IMR-90 (cell line): ENCODE results near the gene TTLL9. TPM values are rescaled to one million over a fixed set of nuclear protein-coding genes. Genes with fewer than 3 reads are reported as not detected.

Source experiments
- ATAC-seq: fragments of 200-7000 bp; cut with Tn5 transposase; 2 replicates; pipeline ENCODE4 v1.9.1; 2020; ENCODE audit warnings: low read depth, mild to moderate bottlenecking, moderate library complexity
- BruUV-seq: library from RNA; stranded (reverse); fragments of 400-500 nt; replicated peaks from 2 replicates; lab custom pipeline; 2021; lab: Mats Ljungman, UMichigan
- CTCF ChIA-PET: fragments of 300-600 bp; formaldehyde crosslinking; extraction: SDS; loops from one replicate; lab custom pipeline; 2021; ENCODE audit warnings: antibody characterized with exemption; lab: Yijun Ruan, JAX
- POLR2A ChIA-PET: fragments of 300-600 bp; sonication (Branson Sonifier 250); formaldehyde crosslinking; loops from one replicate; lab custom pipeline; 2022; ENCODE audit warnings: antibody characterized with exemption; ENCODE audit not compliant: unreplicated experiment; lab: Charles Lee
- DNase-seq: peaks from one replicate; pipeline ENCODE4 v3.0.0; 2013
- H2AFZ ChIP-seq: replicated peaks from 2 replicates; pipeline ENCODE3; 2013; ENCODE audit warnings: low read length, mild to moderate bottlenecking; ENCODE audit not compliant: poor library complexity
- H2AK5ac ChIP-seq: 2 replicates; pipeline ENCODE4 v1.6.1; 2013; ENCODE audit warnings: low read depth, low read length, inconsistent platforms
- H2AK9ac ChIP-seq: replicated peaks from 2 replicates; pipeline ENCODE3; 2013; ENCODE audit warnings: mild to moderate bottlenecking, low read depth, low read length, moderate library complexity; ENCODE audit not compliant: poor library complexity
- H2BK120ac ChIP-seq: 2 replicates; pipeline ENCODE4 v1.6.1; 2013; ENCODE audit warnings: low read depth, low read length, inconsistent platforms
- H2BK15ac ChIP-seq: 3 replicates; pipeline ENCODE4 v1.6.1; 2013; ENCODE audit warnings: low read depth, low read length, inconsistent platforms
- H2BK20ac ChIP-seq: 2 replicates; pipeline ENCODE4 v1.6.1; 2013; ENCODE audit warnings: low read depth, mild to moderate bottlenecking, inconsistent platforms, low read length, moderate library complexity
- H2BK5ac ChIP-seq: 2 replicates; pipeline ENCODE4 v1.6.1; 2013; ENCODE audit warnings: mild to moderate bottlenecking, low read depth, low read length, inconsistent platforms; ENCODE audit not compliant: poor library complexity, severe bottlenecking
- H3K14ac ChIP-seq: replicated peaks from 2 replicates; pipeline ENCODE4 v1.6.1; 2013; ENCODE audit warnings: low read depth, low read length, inconsistent platforms
- H3K18ac ChIP-seq: 2 replicates; pipeline ENCODE4 v1.6.1; 2013; ENCODE audit warnings: low read depth, low read length, control low read depth
- H3K23ac ChIP-seq: 2 replicates; pipeline ENCODE4 v1.6.1; 2013; ENCODE audit warnings: low read depth, low read length, inconsistent platforms
- H3K27ac ChIP-seq: 2 replicates; pipeline ENCODE4 v1.5.1; 2013; ENCODE audit warnings: mild to moderate bottlenecking, control low read depth, low read length; ENCODE audit not compliant: insufficient read depth
- H3K27me3 ChIP-seq: 2 replicates; pipeline ENCODE4 v1.6.1; 2013; ENCODE audit warnings: low read length; ENCODE audit not compliant: control insufficient read depth, insufficient read depth
- H3K36me3 ChIP-seq: 2 replicates; pipeline ENCODE4 v1.6.1; 2013; ENCODE audit warnings: low read length, mixed read lengths; ENCODE audit not compliant: control insufficient read depth, insufficient read depth
- H3K4ac ChIP-seq: 2 replicates; pipeline ENCODE4 v1.6.1; 2013; ENCODE audit warnings: low read depth, low read length, inconsistent platforms
- H3K4me1 ChIP-seq: 2 replicates; pipeline ENCODE4 v1.6.1; 2013; ENCODE audit warnings: low read length, mixed read lengths; ENCODE audit not compliant: control insufficient read depth, insufficient read depth
- H3K4me2 ChIP-seq: 2 replicates; pipeline ENCODE4 v1.6.1; 2013; ENCODE audit warnings: low read depth, mild to moderate bottlenecking, control low read depth, low read length, moderate library complexity
- H3K4me3 ChIP-seq: 2 replicates; pipeline ENCODE4 v1.5.1; 2013; ENCODE audit warnings: low read depth, mild to moderate bottlenecking, control low read depth, low read length, moderate library complexity; ENCODE audit not compliant: insufficient read depth
- H3K56ac ChIP-seq: 2 replicates; pipeline ENCODE4 v1.6.1; 2013; ENCODE audit warnings: low read length, inconsistent platforms; ENCODE audit not compliant: insufficient read depth; ENCODE audit errors: extremely low read depth
- H3K79me1 ChIP-seq, 2 experiments: 2 replicates each; pipeline ENCODE4 v1.6.1; 2013; ENCODE audit warnings: low read length in 2 of 2, inconsistent platforms in 1 of 2, low read depth in 1 of 2
- H3K9ac ChIP-seq: 2 replicates; pipeline ENCODE4 v1.6.1; 2013; ENCODE audit warnings: low read depth, low read length, control low read depth
- H3K9me1 ChIP-seq: 2 replicates; pipeline ENCODE4 v1.6.1; 2013; ENCODE audit warnings: low read length, inconsistent platforms; ENCODE audit not compliant: insufficient read depth
- H3K9me3 ChIP-seq: 2 replicates; pipeline ENCODE4 v1.6.1; 2013; ENCODE audit warnings: low read length; ENCODE audit not compliant: control insufficient read depth, insufficient read depth
- H4K20me1 ChIP-seq: 2 replicates; pipeline ENCODE4 v1.6.1; 2013; ENCODE audit warnings: low read length, inconsistent platforms; ENCODE audit not compliant: insufficient read depth
- H4K5ac ChIP-seq: 2 replicates; pipeline ENCODE4 v1.6.1; 2013; ENCODE audit warnings: mild to moderate bottlenecking, low read depth, low read length, control low read depth
- H4K8ac ChIP-seq, 2 experiments: 2 replicates each; pipeline ENCODE4 v1.6.1; 2013; ENCODE audit warnings: low read depth in 2 of 2, low read length in 2 of 2, control low read depth in 1 of 2, inconsistent platforms in 1 of 2
- H4K91ac ChIP-seq: 2 replicates; pipeline ENCODE4 v1.6.1; 2013; ENCODE audit warnings: low read depth, low read length, inconsistent platforms; ENCODE audit not compliant: insufficient read depth
- CHD1 ChIP-seq: IDR thresholded peaks from 2 replicates; pipeline ENCODE4 v1.6.1; 2012; ENCODE audit warnings: low read depth, low read length, improper control_type of control experiment
- CTCF ChIP-seq: conservative IDR thresholded peaks from 2 replicates; pipeline ENCODE4 v1.5.1; 2012; ENCODE audit warnings: mild to moderate bottlenecking, low read depth, low read length, improper control_type of control experiment
- MAZ ChIP-seq: IDR thresholded peaks from 2 replicates; pipeline ENCODE4 v1.6.1; 2012; ENCODE audit warnings: low read depth, mild to moderate bottlenecking, low read length, improper control_type of control experiment, moderate library complexity, borderline replicate concordance
- MXI1 ChIP-seq: IDR thresholded peaks from 2 replicates; pipeline ENCODE4 v1.6.1; 2012; ENCODE audit warnings: low read depth, mild to moderate bottlenecking, low read length, moderate library complexity, borderline replicate concordance
- NFE2L2 ChIP-seq: fragments of 150-350 bp; IDR thresholded peaks from 2 replicates; pipeline ENCODE4 v1.6.1; 2016; ENCODE audit warnings: low read depth, mild to moderate bottlenecking, low read length
- POLR2A ChIP-seq: IDR thresholded peaks from 2 replicates; pipeline ENCODE4 v1.6.1; 2012; ENCODE audit warnings: mild to moderate bottlenecking, low read depth, low read length
- RCOR1 ChIP-seq: IDR thresholded peaks from 2 replicates; pipeline ENCODE4 v1.6.1; 2012; ENCODE audit warnings: mild to moderate bottlenecking, low read length, improper control_type of control experiment; ENCODE audit not compliant: insufficient replicate concordance
- RFX5 ChIP-seq: IDR thresholded peaks from 2 replicates; pipeline ENCODE4 v1.8.0; 2012; ENCODE audit warnings: low read depth, mild to moderate bottlenecking, low read length, moderate library complexity
- SMC3 ChIP-seq: fragments of 150-350 bp; IDR thresholded peaks from 2 replicates; pipeline ENCODE4 v1.6.1; 2016; ENCODE audit warnings: low read depth, mild to moderate bottlenecking, antibody characterized with exemption, low read length, moderate library complexity
- USF2 ChIP-seq: fragments of 150-350 bp; IDR thresholded peaks from 2 replicates; pipeline ENCODE4 v1.6.1; 2017; ENCODE audit warnings: mild to moderate bottlenecking, antibody characterized with exemption, low read length, low read depth
- WGBS, 2 experiments: methylation state at CpG; one replicate each; pipeline versions ENCODE4 v1.1.5 to v1.1.7; 2013; ENCODE audit warnings: missing lambda C conversion rate in 2 of 2; ENCODE audit not compliant: insufficient read length in 1 of 2; ENCODE audit errors: extremely low coverage in 2 of 2; 5-methylcytosine and 5-hydroxymethylcytosine counted together
- dilution Hi-C: fragments of 300-500 bp; cut with HindIII; formaldehyde crosslinking; loops from one replicate; pipeline ENCODE4 v1.14.3; 2018; ENCODE audit warnings: low sequenced_read_pairs; ENCODE audit not compliant: unreplicated experiment
- in situ Hi-C: fragments of 300-500 bp; cut with MboI; formaldehyde crosslinking; loops from 3 replicates; pipeline ENCODE4 v1.14.3; 2019; ENCODE audit warnings: low sequenced_read_pairs, inconsistent platforms, mixed read lengths
- intact Hi-C: fragments of 100-400 bp; cut with micrococcal nuclease; formaldehyde crosslinking; loops from 2 replicates; pipeline ENCODE4 v1.10.0; 2022
- polyA plus RNA-seq, 3 experiments: library from polyadenylated mRNA; depleted of rRNA; stranded (reverse); fragments of >200 nt; gene quantifications; 2 replicates each; pipeline ENCODE4 v1.2.3, GENCODE V29; 2012; ENCODE audit warnings: low replicate concordance in 1 of 3
- total RNA-seq: library from RNA; depleted of rRNA; stranded (reverse); fragments of >200 nt; gene quantifications from 2 replicates; pipeline ENCODE4 v1.2.3, GENCODE V29; 2012

Gene TTLL9
- total and polyA plus RNA-seq, 2 of the 4 experiments (the other 2 are of a cell fraction), result not detected

GRCh38 chr20:31869942-31870725 lies at the start of gene TTLL9, which contains the start of gene DUSP15 (continued):
- no peak for TF ChIP-seq MXI1
- TF ChIP-seq USF2, result no peak

GRCh38 chr20:31821427-31821826 lies 49.0 kb upstream of the TTLL9 start:
- Histone ChIP-seq H4K5ac (no peak overlapping the region), H2AFZ (no peak overlapping the region), H2AK5ac (no peak overlapping the region), H3K27me3 (no peaks in the 10 kb centered on the region), H4K8ac (no peak overlapping the region), H3K9me3 (no peaks in the 10 kb centered on the region), H2AK9ac (no peak overlapping the region), H3K27ac (no peak overlapping the region), H4K20me1 (no peaks in the 10 kb centered on the region), H3K36me3 (no peaks in the 10 kb centered on the region), H3K4me1 (no peaks in the 10 kb centered on the region), H2BK120ac (no peak overlapping the region), H3K79me1 (no peaks in the 10 kb centered on the region; a peak in 1 of 4 replicates), H4K91ac (no peak overlapping the region), H3K9me1 (no peaks in the 10 kb centered on the region), H3K4me2 (no peak overlapping the region), H3K56ac (no peak overlapping the region), H2BK5ac (no peak overlapping the region), H2BK15ac (no peak overlapping the region), H3K23ac (no peak overlapping the region), H3K4ac (no peak overlapping the region), H3K18ac (no peak overlapping the region), H3K9ac (no peak overlapping the region), H3K14ac (no peak overlapping the region), H3K4me3 (no peak overlapping the region), H2BK20ac (no peak overlapping the region)
- DNase-seq (no peak), ATAC-seq (no peak)
- no TSS peak for BruUV-seq
- WGBS, 2 experiments, result 29% methylated on average over 1 of the region's 5 CpGs; no CpG with 5 or more reads in 1 of the 2 experiments
- CTCF ChIA-PET, result interaction anchor here (0.6 kb wide), 1 partner anchor 249 kb away, joined by 3 read pairs; no protein-coding TSS in a partner anchor
- intact Hi-C loops (loop anchor here (5.0 kb wide), 1 partner anchor 386 kb away; the partner anchor contains the start of genes PLAGL2 and POFUT1), in situ Hi-C loops (loop anchor here (5.0 to 10.0 kb wide), 2 partner anchors 133 to 211 kb away; partner anchors contain the start of gene PDRG1), dilution Hi-C loops (no loop called here)
- TF ChIP-seq CTCF (no peak), SMC3 (no peak), POLR2A (no peak), RFX5 (no peak), RCOR1 (no peak), CHD1 (no peak), MXI1 (no peak), MAZ (no peak), NFE2L2 (no peak)
- POLR2A ChIA-PET, result no interaction called here
